CD4-positive, alpha-beta memory T cell (primary cell): ENCODE data around the gene OXA1L. TPM values are rescaled to one million over a fixed set of nuclear protein-coding genes. Genes with fewer than 3 reads are reported as not detected.
"Not testable (repeated sequence)": the region's sequence is repeated elsewhere in the genome, so short reads cannot be mapped to it uniquely, and the experiment has no call there.

ENCODE experiments used
- CTCF ChIA-PET: fragments of 350-600 bp; sonication (Branson Sonifier 250); formaldehyde crosslinking; loops from one replicate; lab custom pipeline; 2021; ENCODE audit warnings: inconsistent platforms; ENCODE audit not compliant: partially characterized antibody; lab: Charles Lee
- POLR2A ChIA-PET: fragments of 350-600 bp; sonication (Branson Sonifier 250); formaldehyde crosslinking; loops from one replicate; lab custom pipeline; 2021; ENCODE audit not compliant: partially characterized antibody; lab: Charles Lee
- DNase-seq, 5 donors: peaks; one replicate each; pipeline versions ENCODE4 v3.0.0 to v3.0.0-alpha.2; 2020 to 2022; ENCODE audit warnings: mixed read lengths in 1 of 5
- H3K27ac ChIP-seq: one replicate; pipeline ENCODE4 v1.7.0; 2013; ENCODE audit warnings: low read depth, low read length
- H3K27me3 ChIP-seq: 2 replicates; pipeline ENCODE4 v1.7.0; 2013; ENCODE audit warnings: mild to moderate bottlenecking, low read length, moderate library complexity; ENCODE audit not compliant: insufficient read depth
- H3K36me3 ChIP-seq: 2 replicates; pipeline ENCODE4 v1.7.0; 2013; ENCODE audit warnings: mild to moderate bottlenecking, low read length, moderate library complexity; ENCODE audit not compliant: insufficient read depth
- H3K4me1 ChIP-seq: 2 replicates; pipeline ENCODE4 v1.7.0; 2013; ENCODE audit warnings: mild to moderate bottlenecking, low read length, moderate library complexity; ENCODE audit not compliant: insufficient read depth
- H3K4me3 ChIP-seq, 2 donors: one replicate each; pipeline ENCODE4 v1.7.0; 2013; ENCODE audit warnings: low read length in 2 of 2, mild to moderate bottlenecking in 1 of 2
- H3K9me3 ChIP-seq, 2 donors: one replicate each; pipeline ENCODE4 v1.7.0; 2013; ENCODE audit warnings: low read length in 2 of 2, control low read depth in 1 of 2; ENCODE audit not compliant: control insufficient read depth in 1 of 2
- H3K27ac Mint-ChIP-seq, 7 donors: one replicate each; pipeline ENCODE4 v1.8.0; 2020 to 2021; ENCODE audit warnings: mixed read lengths in 7 of 7, mild to moderate bottlenecking in 6 of 7, inconsistent platforms in 3 of 7, moderate library complexity in 3 of 7
- H3K27me3 Mint-ChIP-seq, 2 donors: one replicate each; pipeline ENCODE4 v1.8.0; 2020 to 2021; ENCODE audit warnings: mixed read lengths in 2 of 2
- H3K36me3 Mint-ChIP-seq, 2 donors: one replicate each; pipeline ENCODE4 v1.8.0; 2020 to 2021; ENCODE audit warnings: mixed read lengths in 2 of 2, inconsistent platforms in 1 of 2, mild to moderate bottlenecking in 1 of 2
- H3K4me1 Mint-ChIP-seq, 4 donors: one replicate each; pipeline ENCODE4 v1.8.0; 2020 to 2021; ENCODE audit warnings: mixed read lengths in 4 of 4, mild to moderate bottlenecking in 1 of 4
- H3K4me3 Mint-ChIP-seq, 8 donors: one replicate each; pipeline ENCODE4 v1.8.0; 2020 to 2021; ENCODE audit warnings: mixed read lengths in 8 of 8, mild to moderate bottlenecking in 7 of 8, moderate library complexity in 6 of 8, inconsistent platforms in 3 of 8
- H3K9me3 Mint-ChIP-seq, 8 donors: one replicate each; pipeline ENCODE4 v1.8.0; 2020 to 2021; ENCODE audit warnings: mixed read lengths in 8 of 8, mild to moderate bottlenecking in 5 of 8, inconsistent platforms in 3 of 8, moderate library complexity in 1 of 8
- intact Hi-C: fragments of 100-400 bp; cut with micrococcal nuclease; formaldehyde crosslinking; loops from one replicate; pipeline ENCODE4 v1.15.1; 2023
- polyA plus RNA-seq, 2 donors: library from polyadenylated mRNA; unstranded; fragments of 300-500 nt; fragmentation: Illumina TruSeq; gene quantifications; one replicate each; pipeline ENCODE4 v1.2.3, GENCODE V29; 2021
- total RNA-seq, 2 experiments: library from RNA; stranded (reverse); gene quantifications; one replicate each; pipeline ENCODE4 v1.2.3, GENCODE V29; 2021

The OXA1L gene
- total and polyA plus RNA-seq, 4 experiments from 2014 or later, result 54.6 to 137 (median 97.5) TPM

DNA sequence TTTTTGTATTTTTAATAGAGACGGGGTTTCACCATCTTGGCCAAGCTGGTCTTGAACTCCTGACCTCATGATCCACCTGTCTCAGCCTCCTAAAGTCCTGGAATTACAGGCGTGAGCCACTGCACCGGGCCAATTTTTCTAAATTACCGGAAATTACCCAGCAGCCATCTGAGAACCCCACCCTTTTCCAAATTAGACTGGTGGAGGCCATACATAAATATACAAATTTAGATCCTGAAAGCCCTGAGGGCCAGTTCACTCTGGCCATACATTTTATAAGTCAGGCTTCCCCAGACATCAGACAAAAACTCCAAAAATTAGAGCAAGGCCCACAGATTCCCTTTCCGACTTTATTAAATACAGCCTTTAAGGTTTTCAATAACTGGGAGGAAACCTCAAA lies 34.4 kb upstream of the OXA1L start:
- H3K27me3 ChIP-seq, DNase-seq, H3K4me1 ChIP-seq, H3K9me3 Mint-ChIP-seq, H3K27ac ChIP-seq, H3K9me3 ChIP-seq, H3K27me3 Mint-ChIP-seq, intact Hi-C loops, H3K4me3 Mint-ChIP-seq, H3K27ac Mint-ChIP-seq, H3K4me1 Mint-ChIP-seq, H3K36me3 ChIP-seq, POLR2A ChIA-PET, CTCF ChIA-PET, H3K4me3 ChIP-seq, H3K36me3 Mint-ChIP-seq: not testable (repeated sequence)

DNA sequence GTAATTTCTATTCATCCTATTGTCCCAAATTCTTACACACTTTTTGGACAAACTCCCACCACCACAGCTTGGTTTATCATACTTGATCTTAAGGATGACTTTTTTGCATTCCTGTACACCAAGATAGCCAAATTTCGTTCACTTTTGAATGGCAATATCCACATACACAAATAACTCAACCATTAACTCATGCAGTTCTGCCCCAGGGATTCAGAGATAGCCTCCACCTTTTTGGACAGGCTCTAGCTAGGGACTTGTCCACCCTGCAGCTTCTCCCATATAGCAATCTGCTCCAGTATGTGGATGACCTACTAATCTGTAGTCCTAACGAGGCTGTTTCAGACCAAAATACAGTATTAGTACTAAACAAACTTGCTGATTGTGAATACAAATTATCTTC lies 32.7 kb upstream of the OXA1L start:
- no peaks in the 10 kb centered on the region for H3K27me3 ChIP-seq
- H3K27ac ChIP-seq, result no peak overlapping the region
- Mint-ChIP-seq H3K4me3 (no peak overlapping the region), H3K4me1 (no peaks in the 10 kb centered on the region), H3K27ac (no peak overlapping the region), H3K9me3 (peaks cover 0 to 2% (median 0%) of the 10 kb centered on the region in 8 donors), H3K36me3 (no peaks in the 10 kb centered on the region), H3K27me3 (peaks cover 1 to 6% of the 10 kb centered on the region in 2 donors)
- H3K4me3 ChIP-seq, result no peak overlapping the region
- no peak for DNase-seq
- no peaks in the 10 kb centered on the region for H3K4me1 ChIP-seq
- H3K36me3 ChIP-seq, result no peaks in the 10 kb centered on the region
- ChIA-PET CTCF (interaction anchor here (1.6 kb wide), 1 partner anchor 89 kb away, joined by 3 read pairs; no protein-coding TSS in a partner anchor), POLR2A (no interaction called here)
- intact Hi-C loops, result no loop called here
- H3K9me3 ChIP-seq, result no peaks in the 10 kb centered on the region

DNA sequence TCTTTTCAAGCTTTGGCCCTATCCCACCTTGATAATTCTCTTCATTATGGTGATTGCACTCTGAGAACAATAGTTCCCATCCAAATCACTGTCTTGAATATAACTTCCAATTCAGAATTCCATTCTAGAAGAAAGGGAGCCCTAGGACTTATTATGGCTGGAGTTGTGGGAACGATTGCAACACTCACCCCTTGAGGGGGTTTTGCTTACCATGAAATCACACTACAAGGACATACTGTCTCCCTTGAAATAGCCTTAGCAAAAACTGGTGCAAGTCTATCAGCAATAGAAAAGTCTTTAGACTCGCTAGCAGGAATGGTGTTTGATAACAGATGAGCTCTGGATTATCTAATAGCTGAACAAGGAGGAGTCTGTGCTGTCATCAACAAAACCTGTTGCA lies 31.4 kb upstream of the OXA1L start:
- no peak overlapping the region for H3K4me3 Mint-ChIP-seq
- CTCF ChIA-PET, result no interaction called here
- peaks cover 3% of the 10 kb centered on the region for H3K4me1 ChIP-seq
- H3K9me3 Mint-ChIP-seq, result peaks cover 0 to 2% (median 0%) of the 10 kb centered on the region in 8 donors
- no peaks in the 10 kb centered on the region for H3K36me3 ChIP-seq
- peaks cover 1 to 6% of the 10 kb centered on the region in 2 donors for H3K27me3 Mint-ChIP-seq
- DNase-seq, result no peak
- no peaks in the 10 kb centered on the region for H3K27me3 ChIP-seq
- H3K27ac Mint-ChIP-seq, result no peak overlapping the region
- no peaks in the 10 kb centered on the region for H3K9me3 ChIP-seq
- POLR2A ChIA-PET, result no interaction called here
- H3K4me3 ChIP-seq, result no peak overlapping the region
- intact Hi-C loops, result no loop called here
- H3K27ac ChIP-seq, result no peak overlapping the region
- no peaks in the 10 kb centered on the region for H3K36me3 Mint-ChIP-seq
- peaks cover 0 to 2% (median 0%) of the 10 kb centered on the region in 4 donors for H3K4me1 Mint-ChIP-seq

DNA sequence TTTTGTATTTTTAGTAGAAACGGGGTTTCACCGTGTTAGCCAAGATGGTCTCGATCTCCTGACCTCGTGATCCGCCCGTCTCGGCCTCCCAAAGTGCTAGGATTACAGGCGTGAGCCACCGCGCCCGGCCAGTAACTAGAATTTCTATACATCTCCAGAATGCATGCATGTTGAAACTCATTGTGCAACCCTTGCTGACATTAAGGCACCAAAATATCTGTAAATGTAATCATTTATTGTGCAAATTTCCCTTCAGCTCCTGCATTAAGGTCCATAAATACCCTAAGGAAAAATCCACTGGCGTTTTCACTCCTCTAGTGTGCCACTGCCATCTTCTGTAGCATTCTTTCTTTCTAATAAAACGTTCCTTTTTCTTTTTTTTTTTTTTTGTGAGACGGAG lies 30.1 kb upstream of the OXA1L start:
- H3K9me3 Mint-ChIP-seq, CTCF ChIA-PET, H3K4me1 ChIP-seq, H3K36me3 Mint-ChIP-seq, H3K27me3 ChIP-seq, H3K27ac ChIP-seq, H3K4me1 Mint-ChIP-seq, H3K9me3 ChIP-seq, DNase-seq, H3K4me3 Mint-ChIP-seq, POLR2A ChIA-PET, H3K36me3 ChIP-seq, H3K4me3 ChIP-seq, H3K27me3 Mint-ChIP-seq, H3K27ac Mint-ChIP-seq, intact Hi-C loops: not testable (repeated sequence)

GRCh38 chr14:22737052-22737451 lies 29.4 kb upstream of the OXA1L start:
- Mint-ChIP-seq H3K27ac (no peak overlapping the region), H3K9me3 (peaks cover 0 to 3% (median 0%) of the 10 kb centered on the region in 8 donors), H3K27me3 (peaks cover 3 to 4% of the 10 kb centered on the region in 2 donors), H3K4me1 (peaks cover 0 to 2% (median 0%) of the 10 kb centered on the region in 4 donors), H3K4me3 (no peak overlapping the region), H3K36me3 (no peaks in the 10 kb centered on the region)
- DNase-seq, result no peak
- ChIA-PET CTCF (no interaction called here), POLR2A (no interaction called here)
- no peaks in the 10 kb centered on the region for H3K36me3 ChIP-seq
- H3K4me3 ChIP-seq, result no peak overlapping the region
- peaks cover 3% of the 10 kb centered on the region for H3K4me1 ChIP-seq
- H3K9me3 ChIP-seq, result no peaks in the 10 kb centered on the region
- no peaks in the 10 kb centered on the region for H3K27me3 ChIP-seq
- intact Hi-C loops, result no loop called here
- no peak overlapping the region for H3K27ac ChIP-seq

DNA sequence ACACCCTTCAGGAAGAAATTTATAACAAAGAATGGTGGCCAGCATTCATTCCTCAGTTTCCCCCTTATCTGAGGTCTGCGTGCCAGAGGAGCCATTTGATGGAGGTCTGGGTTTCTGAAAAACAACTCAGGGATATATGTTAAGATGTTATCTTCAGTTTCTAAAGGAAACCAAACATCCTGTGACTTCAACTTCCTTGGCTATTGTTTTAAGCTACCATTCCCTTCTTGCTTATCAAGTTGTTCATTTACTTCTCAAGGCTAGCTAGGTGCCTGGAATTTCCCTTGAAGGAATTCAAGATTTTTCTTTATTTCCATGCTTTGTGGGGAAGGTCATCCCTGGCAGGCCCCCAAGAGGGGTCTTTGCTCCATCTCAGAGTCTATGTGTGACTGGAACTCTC lies 27.1 kb upstream of the OXA1L start:
- H3K27ac Mint-ChIP-seq, result no peak overlapping the region
- intact Hi-C loops, result no loop called here
- H3K27ac ChIP-seq, result no peak overlapping the region
- H3K36me3 ChIP-seq, result no peaks in the 10 kb centered on the region
- CTCF ChIA-PET, result no interaction called here
- no peak overlapping the region for H3K4me3 Mint-ChIP-seq
- peaks cover 0 to 3% (median 0%) of the 10 kb centered on the region in 8 donors for H3K9me3 Mint-ChIP-seq
- no peak for DNase-seq
- peaks cover 7 to 8% of the 10 kb centered on the region in 2 donors for H3K27me3 Mint-ChIP-seq
- peaks cover 0 to 2% (median 0%) of the 10 kb centered on the region in 4 donors for H3K4me1 Mint-ChIP-seq
- no peaks in the 10 kb centered on the region for H3K27me3 ChIP-seq
- peaks cover 3% of the 10 kb centered on the region for H3K4me1 ChIP-seq
- POLR2A ChIA-PET, result interaction anchor here (0.6 kb wide), 1 partner anchor 28 kb away, joined by 3 read pairs; no protein-coding TSS in a partner anchor
- H3K36me3 Mint-ChIP-seq, result no peaks in the 10 kb centered on the region
- no peaks in the 10 kb centered on the region for H3K9me3 ChIP-seq
- H3K4me3 ChIP-seq, result no peak overlapping the region

- DNase-seq, result no peak
- H3K9me3 Mint-ChIP-seq, result peaks cover 0 to 3% (median 0%) of the 10 kb centered on the region in 8 donors
- Histone ChIP-seq H3K4me1 (peaks cover 3% of the 10 kb centered on the region), H3K27me3 (no peaks in the 10 kb centered on the region), H3K9me3 (no peaks in the 10 kb centered on the region), H3K27ac (no peak overlapping the region), H3K36me3 (no peaks in the 10 kb centered on the region), H3K4me3 (no peak overlapping the region)
- H3K27me3 Mint-ChIP-seq, result peaks cover 8 to 9% of the 10 kb centered on the region in 2 donors
- ChIA-PET CTCF (no interaction called here), POLR2A (no interaction called here)
- H3K4me1 Mint-ChIP-seq, result peaks cover 0 to 2% (median 0%) of the 10 kb centered on the region in 4 donors
- H3K27ac Mint-ChIP-seq, result no peak overlapping the region
- H3K36me3 Mint-ChIP-seq, result no peaks in the 10 kb centered on the region
- no peak overlapping the region for H3K4me3 Mint-ChIP-seq
- intact Hi-C loops, result no loop called here
These were observed 26.5 kb upstream of the OXA1L start for GRCh38 chr14:22740020-22740419.

GRCh38 chr14:22747769-22748168 lies 18.7 kb upstream of the OXA1L start:
- CTCF ChIA-PET, result no interaction called here
- Histone ChIP-seq H3K9me3 (no peaks in the 10 kb centered on the region), H3K27me3 (no peaks in the 10 kb centered on the region), H3K4me3 (no peak overlapping the region), H3K4me1 (no peaks in the 10 kb centered on the region), H3K36me3 (no peaks in the 10 kb centered on the region), H3K27ac (no peak overlapping the region)
- peaks cover 20 to 37% of the 10 kb centered on the region in 2 donors for H3K27me3 Mint-ChIP-seq
- peaks cover 0 to 2% (median 0%) of the 10 kb centered on the region in 4 donors for H3K4me1 Mint-ChIP-seq
- H3K27ac Mint-ChIP-seq, result peak overlapping the region in 1 of 7 donors; percentile 57
- POLR2A ChIA-PET, result no interaction called here
- no peaks in the 10 kb centered on the region for H3K9me3 Mint-ChIP-seq
- intact Hi-C loops, result no loop called here
- no peak for DNase-seq
- peak overlapping the region in 1 of 8 donors; percentile 39 for H3K4me3 Mint-ChIP-seq
- no peaks in the 10 kb centered on the region for H3K36me3 Mint-ChIP-seq
